HG02840 (cell line): Measurements from ENCODE around the gene TTC36.
"Not testable (repeated sequence)": the region's sequence is repeated elsewhere in the genome, so short reads cannot be mapped to it uniquely, and the experiment has no call there.

Experiments used
- ATAC-seq: cut with Tn5 transposase; IDR thresholded peaks from one replicate; pipeline ENCODE4 v1.9.1; 2021; ENCODE audit warnings: mild to moderate bottlenecking, moderate library complexity, moderate number of reproducible peaks; ENCODE audit not compliant: unreplicated experiment, low FRiP score

Gene TTC36

DNA sequence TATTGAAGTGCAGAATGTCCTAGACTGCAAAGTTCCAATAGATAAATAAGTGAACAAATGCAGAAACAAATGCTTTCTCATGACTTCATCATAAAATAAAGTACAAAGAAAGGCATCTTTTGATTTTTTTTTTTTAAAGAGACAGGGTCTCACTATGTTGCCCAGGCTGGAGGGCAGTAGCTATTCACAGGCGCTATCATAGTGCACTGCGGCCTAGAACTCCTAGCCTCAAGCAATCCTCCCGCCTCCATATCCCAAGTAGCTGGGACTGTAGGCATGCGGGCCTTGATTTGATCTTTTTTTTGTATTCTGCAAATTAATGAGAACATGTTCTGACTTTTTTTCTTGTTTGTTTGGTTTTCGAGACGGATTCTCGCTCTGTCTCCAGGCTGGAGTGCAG is 47.4 kb downstream of the TTC36 start:
- no peak for ATAC-seq

GRCh38 chr11:118577995-118578394 is 50.7 kb downstream of the TTC36 start:
- ATAC-seq: not testable (repeated sequence)
